GM18858 (cell line): ENCODE data around the gene PCYT2.
A peak's percentile ranks its signal among the peaks of the same experiment; 100 is the strongest.

Experiments used
- ATAC-seq: cut with Tn5 transposase; IDR thresholded peaks from one replicate; pipeline ENCODE4 v1.9.1; 2021; ENCODE audit not compliant: unreplicated experiment

The PCYT2 gene

GRCh38 chr17:81877569-81877968 is 33.6 kb downstream of the PCYT2 start:
- ATAC-seq, result no peak

GRCh38 chr17:81871387-81872230 is 39.6 kb downstream of the PCYT2 start:
- no peak for ATAC-seq

DNA sequence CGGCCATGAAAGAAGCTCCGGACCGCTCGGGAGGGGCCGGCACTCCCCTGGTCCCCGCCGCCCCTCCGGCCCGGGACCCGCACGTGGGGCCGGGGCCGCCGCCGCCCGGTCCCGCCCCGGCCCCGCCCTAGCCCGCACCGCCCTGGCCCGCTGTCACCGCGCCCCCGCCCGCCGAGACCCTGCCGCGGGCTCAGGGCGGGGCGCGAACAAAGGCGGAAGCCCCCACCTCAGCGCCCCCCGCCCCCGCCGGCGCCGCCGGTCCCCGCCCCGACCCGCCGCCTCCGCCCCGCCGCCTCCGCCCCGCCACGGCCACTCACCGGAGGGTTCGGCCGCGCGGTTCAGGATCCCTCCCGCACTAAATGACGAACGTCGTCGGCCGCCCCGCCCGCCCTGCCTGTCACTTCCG is 40.2 kb downstream of the PCYT2 start, which contains the start of gene ARHGDIA:
ARHGDIA (minus strand) TSS at position 357 of the 406 bp plus-strand sequence. CDS start 1,407 bp downstream, outside the sequence.
- no peak for ATAC-seq

DNA sequence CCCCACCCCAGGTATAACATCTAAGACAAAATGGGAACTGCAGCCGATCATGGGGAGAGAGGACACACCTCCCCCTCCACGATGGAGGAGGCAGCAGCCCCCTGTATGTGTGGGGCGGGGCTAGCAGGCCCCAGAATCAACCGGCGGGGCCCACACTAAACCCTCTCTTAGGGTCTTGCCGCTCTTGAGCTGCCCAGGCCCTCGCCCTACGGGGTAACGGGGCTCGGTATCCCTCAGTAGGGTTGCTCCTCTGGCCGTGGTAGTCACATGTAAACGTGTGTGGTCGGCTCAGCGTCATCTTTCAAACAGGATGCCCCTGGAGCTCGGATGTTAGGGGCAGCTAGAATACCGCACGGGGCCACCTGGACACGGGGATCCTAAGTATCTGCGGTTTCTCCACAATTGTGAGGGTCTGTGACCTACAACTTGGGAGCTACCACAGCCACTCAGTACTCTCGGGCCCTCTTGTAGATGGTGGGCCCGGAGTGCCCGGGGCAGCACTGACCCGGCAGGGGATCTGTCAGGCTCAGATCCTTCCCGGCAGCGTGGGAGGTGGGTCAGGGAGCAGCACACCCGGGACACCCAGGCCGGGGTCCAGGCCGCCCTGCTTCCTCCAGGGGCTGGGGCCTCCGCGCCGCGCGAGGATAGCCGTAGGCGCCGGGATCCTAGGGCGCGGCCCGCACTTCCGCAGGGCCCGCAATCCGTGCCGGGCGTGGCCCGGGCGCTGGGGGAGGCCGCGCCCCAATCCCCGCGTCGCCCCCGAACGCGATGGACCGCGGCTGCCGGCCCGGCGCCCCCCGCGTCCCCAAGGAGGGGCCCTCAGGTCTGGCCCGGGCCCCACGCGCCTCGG is 40.8 kb downstream of the PCYT2 start:
- ATAC-seq, result no peak

- no peak for ATAC-seq
These were observed 41.7 kb downstream of the PCYT2 start for GRCh38 chr17:81869221-81870130.

DNA sequence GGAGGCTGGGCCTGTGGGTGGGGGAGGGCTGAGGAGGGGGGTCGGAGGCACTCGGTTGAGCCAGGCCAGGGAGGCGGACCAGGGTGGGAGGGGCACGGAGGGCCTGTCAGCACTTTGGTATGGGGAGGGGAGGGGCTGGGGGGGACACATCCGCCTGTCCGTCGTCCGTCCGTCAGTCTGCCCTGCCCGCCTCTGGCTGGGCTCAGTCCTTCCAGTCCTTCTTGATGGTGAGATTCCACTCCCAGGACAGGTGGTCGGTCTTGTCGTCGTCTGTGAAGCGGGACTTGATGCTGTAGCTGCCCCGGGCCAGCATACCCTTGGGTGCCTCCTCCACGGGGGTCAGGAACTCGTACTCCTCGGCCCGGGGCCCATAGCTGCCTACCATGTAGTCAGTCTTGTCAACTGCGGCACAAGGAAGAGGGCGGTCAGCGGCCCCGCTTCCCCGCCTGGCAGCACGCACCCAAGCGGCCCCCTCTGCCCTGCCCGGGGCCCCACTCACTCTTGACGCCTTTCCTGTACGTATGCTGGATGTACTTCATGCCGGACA is 42.5 kb downstream of the PCYT2 start:
- ATAC-seq, result no peak

DNA sequence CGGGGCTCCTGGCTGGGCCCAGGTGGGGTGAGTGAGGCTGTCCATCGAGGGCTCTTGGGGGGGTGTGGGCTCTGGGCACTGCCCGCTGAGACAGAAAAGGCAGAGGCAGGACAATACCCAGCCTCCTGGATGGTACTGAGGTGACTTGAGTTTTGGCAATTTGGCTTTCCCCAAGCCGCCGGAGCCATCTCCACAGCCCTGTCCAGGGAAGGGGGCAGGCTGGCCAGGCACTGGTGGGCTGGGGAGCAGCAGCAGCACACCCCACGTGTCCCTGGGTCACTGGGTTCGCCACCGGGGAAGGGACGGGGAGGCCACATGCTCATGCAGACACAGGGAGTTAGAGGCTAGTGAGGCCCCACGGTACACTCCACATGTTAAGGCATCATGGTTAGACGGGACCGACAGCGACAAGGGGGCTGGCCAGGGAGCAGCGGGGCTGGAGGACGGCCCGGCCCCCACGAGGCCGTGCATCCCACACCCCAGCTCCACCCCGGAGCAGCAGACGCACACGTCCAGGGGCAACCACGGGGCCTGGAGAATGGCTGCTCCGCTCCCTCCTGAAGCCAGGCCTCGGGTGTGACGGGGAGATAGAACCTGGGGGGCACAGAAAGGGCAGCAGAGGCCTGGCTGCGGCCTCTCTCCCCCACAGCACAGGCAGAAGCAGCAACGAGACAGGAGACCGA is 43.1 kb downstream of the PCYT2 start:
- ATAC-seq, result no peak

- no peak for ATAC-seq
These were observed 43.8 kb downstream of the PCYT2 start for GRCh38 chr17:81867170-81867990.

DNA sequence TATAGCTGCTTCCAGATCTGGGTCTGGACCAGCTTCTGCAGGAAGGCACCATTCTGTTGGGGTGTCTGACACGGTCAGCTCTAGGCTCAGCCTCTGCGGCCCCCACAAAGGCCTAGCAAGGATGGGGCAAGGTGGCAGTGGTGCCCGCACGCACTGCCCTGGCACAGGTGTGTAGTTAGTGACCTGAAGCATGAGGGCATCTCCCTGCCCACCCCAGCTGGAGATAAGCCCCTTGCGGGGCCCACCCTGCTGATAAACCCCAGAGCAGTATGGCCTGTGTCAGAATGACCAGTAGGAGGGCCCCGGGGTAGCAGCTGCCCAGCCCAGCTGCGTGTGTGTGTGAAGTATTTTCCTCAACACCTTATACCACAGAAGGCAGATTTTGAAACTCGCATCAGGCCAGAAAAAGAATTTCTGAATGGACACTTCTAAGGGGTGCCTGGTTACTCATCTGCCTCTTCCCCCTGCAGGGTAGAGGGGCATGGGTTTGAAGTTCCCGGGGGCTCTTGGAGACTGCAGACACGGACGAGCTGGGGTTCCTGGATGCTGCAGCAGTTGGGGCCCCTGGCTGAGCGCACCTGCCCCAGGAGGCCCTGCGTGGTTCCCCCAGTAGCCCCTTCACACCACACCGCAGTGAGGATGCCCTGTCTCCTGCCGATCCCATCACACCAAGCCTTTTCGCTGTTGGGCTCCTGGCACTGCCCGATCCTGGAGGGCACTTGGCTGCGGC is 44.6 kb downstream of the PCYT2 start:
- no peak for ATAC-seq

GRCh38 chr17:81865733-81866439 is 45.3 kb downstream of the PCYT2 start:
- no peak for ATAC-seq

- ATAC-seq, result no peak
These were observed 45.9 kb downstream of the PCYT2 start for GRCh38 chr17:81865358-81865732.

- ATAC-seq, result no peak
These were observed 47.1 kb downstream of the PCYT2 start for GRCh38 chr17:81863833-81864768.

DNA sequence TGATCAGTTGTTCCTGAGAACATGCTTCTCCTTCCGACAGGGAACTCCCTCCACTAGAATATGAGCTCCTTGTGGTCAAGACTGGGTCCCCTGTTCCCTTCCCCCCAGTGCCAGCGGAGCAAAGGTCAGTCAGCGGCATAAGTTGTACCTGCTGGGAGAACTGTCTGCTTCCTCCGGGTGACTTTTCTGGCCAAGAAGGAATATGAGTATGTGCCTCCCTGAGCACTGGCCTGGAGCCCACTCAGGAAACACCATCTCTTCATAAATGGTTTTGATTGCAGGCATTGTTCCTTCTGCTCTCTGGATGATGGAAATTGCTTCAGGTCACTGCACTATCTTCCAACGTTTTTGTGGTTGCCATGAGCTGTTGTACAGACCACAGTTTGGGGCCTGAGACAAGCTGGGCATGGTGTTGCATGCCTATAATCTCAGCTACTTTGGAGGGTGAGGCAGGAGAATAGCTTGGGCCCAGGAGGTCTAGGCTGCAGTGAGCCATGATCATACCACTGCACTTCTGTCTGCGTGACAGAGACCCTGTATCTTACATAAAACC is 48.0 kb downstream of the PCYT2 start:
- ATAC-seq, result no peak

DNA sequence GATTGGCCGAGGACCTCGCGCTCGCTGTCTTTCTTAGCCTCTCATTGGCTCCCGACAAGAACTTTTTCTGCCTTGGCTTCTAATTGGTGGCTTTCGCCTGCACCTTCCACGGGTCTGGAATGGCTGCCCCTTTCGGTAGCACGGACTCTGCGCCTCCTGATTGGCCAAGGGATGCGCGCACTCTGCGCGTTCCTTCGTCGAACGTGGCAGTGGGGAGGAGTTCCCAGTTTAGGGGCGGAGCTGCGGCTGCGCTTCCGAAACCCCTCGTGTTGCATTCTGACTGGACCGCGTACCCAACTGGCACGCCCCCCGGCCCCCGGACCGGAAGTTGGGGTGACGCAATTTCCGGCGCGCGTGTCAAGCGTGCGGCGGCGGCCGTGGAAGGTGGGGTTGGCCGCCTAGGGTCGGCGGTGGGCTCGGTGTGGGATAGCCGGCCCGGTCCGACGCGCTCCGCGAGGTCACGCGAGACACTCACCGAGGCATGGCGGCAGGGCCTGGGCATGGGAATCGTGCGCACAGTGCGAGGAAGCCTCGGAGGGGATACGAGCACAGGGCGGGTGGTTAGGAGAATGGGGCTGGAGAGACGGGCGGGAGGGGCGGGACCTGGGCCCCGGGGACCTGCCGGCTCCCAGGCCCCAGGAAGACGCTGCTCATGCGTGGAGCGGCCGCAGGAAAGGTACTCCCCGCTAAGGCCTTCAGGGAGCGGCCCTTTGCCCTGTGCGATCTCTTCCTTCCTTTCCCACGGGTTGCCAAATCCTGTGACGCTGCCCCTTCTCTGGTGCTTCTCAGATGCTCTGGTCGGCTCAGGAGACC is 50.2 kb downstream of the PCYT2 start:
- ATAC-seq, result peak; percentile 71

- ATAC-seq, result no peak
These were observed 51.1 kb downstream of the PCYT2 start, which contains the start of gene P4HB for GRCh38 chr17:81859906-81860755. Gene P4HB, minus strand, starts transcription at chr17:81860535. Its CDS starts 64 bp downstream, at chr17:81860471.
